Measurements from ENCODE around the gene CFL2. TPM values are rescaled to one million over a fixed set of nuclear protein-coding genes. Genes with fewer than 3 reads are reported as not detected.
"Not testable (repeated sequence)": the region's sequence is repeated elsewhere in the genome, so short reads cannot be mapped to it uniquely, and the experiment has no call there.

The CFL2 gene
- 57.5 TPM for polyA plus RNA-seq (2013, experiment 1 of 2)
- polyA plus RNA-seq (2013, experiment 2 of 2) = 73.5 TPM

DNA sequence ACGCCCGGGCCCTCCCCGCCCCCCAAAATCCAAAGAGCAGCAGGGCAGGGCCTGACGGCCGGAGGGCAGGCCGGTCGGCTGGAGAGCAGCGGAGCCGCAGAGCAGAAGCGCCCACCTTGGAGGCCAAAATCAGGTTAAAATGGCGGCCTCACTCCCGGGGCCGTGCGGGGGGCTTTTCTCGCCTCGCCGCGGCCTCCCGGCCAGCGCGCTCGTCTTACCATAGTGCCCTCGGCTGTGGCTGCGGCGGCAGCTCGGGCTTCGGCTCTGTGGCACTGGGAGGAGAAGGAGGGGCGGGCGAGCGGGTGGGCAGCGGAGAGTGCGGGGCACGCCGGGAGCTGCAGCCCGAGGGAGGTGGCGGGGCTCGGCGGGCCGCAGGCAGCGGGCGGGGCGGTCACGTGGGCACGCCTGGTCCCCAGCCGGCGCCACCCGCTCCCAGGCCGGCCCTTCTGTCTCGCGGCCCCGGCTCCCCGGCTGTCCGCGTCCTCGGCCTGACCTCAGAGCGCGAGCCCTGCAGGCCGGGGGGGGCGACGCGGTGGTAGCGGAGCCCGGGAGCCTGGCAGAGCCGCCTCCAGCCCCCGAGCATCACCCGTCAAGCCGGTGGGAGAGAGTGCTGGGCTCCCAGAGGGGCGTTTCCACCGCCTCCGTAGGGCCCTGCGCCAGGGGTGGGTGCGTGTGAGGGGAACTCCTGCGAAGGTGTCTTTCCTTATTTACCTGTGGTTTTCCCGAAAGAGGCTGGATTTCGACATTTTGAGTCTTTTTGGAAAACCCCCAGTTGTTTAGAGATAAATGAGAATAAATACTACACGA lies at the start of gene CFL2:
CFL2 (minus strand) TSS at position 274 of the 807 bp plus-strand sequence; CDS start at position 221, 53 bp downstream.
- Histone ChIP-seq H3K9me3 (ENCODE audit: control insufficient read depth, low read length) (no peaks in the 10 kb centered on the region), H3K4me1 (ENCODE audit: control insufficient read depth, insufficient read depth, low read length, poor library complexity, severe bottlenecking) (peaks cover 8% of the 10 kb centered on the region), H3K4me3 (ENCODE audit: extremely low read depth, insufficient read depth, low read length, poor library complexity, severe bottlenecking) (peak within 1 kb of the TSS; percentile 76), H3K27ac (ENCODE audit: low read depth, low read length, severe bottlenecking) (peak within 1 kb of the TSS; percentile 82), H3K36me3 (ENCODE audit: control insufficient read depth, insufficient read depth, low read length) (peaks cover 24% of the 10 kb centered on the region)
- WGBS, 2 experiments (ENCODE audit: insufficient coverage in 2 of 2) = 1% methylated on average over 43 to 65 of the region's 76 CpGs

- no peak overlapping the region for H3K4me3 ChIP-seq (ENCODE audit: extremely low read depth, insufficient read depth, low read length, poor library complexity, severe bottlenecking)
- H3K9me3 ChIP-seq (ENCODE audit: control insufficient read depth, low read length) = no peaks in the 10 kb centered on the region
- no peak overlapping the region for H3K27ac ChIP-seq (ENCODE audit: low read depth, low read length, severe bottlenecking)
- WGBS, 2 experiments (ENCODE audit: insufficient coverage in 2 of 2) = 100% methylated on average over 1 to 2 of the region's 2 CpGs
- H3K36me3 ChIP-seq (ENCODE audit: control insufficient read depth, insufficient read depth, low read length) = peaks cover 32% of the 10 kb centered on the region
- H3K4me1 ChIP-seq (ENCODE audit: control insufficient read depth, insufficient read depth, low read length, poor library complexity, severe bottlenecking) = no peaks in the 10 kb centered on the region
These were observed 40.8 kb upstream of the CFL2 start for GRCh38 chr14:34755215-34755614.

DNA sequence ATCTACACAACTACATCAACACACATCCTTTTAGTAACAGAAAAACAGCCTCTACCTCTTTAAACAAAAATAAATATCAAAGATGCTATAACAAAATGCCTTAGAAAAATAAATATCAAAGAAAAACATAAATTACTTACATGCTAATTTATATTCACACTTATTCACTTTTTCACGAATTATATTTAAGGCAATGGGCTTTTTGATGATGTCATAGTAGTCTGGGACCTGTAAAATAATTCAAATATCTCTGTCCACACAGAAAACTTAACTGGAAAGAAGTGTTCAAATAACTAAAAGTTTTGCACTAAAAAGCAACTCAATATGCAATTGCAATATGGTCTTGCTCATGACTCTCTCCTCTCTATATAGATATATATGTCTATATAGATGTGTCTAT lies 40.3 kb upstream of the CFL2 start:
- no peaks in the 10 kb centered on the region for H3K4me1 ChIP-seq (ENCODE audit: control insufficient read depth, insufficient read depth, low read length, poor library complexity, severe bottlenecking)
- no peaks in the 10 kb centered on the region for H3K9me3 ChIP-seq (ENCODE audit: control insufficient read depth, low read length)
- H3K36me3 ChIP-seq (ENCODE audit: control insufficient read depth, insufficient read depth, low read length) = peaks cover 27% of the 10 kb centered on the region
- WGBS, 2 experiments (ENCODE audit: insufficient coverage in 2 of 2) = no CpG with 5 or more reads among the region's 1 CpG
- H3K4me3 ChIP-seq (ENCODE audit: extremely low read depth, insufficient read depth, low read length, poor library complexity, severe bottlenecking) = no peak overlapping the region
- no peak overlapping the region for H3K27ac ChIP-seq (ENCODE audit: low read depth, low read length, severe bottlenecking)

DNA sequence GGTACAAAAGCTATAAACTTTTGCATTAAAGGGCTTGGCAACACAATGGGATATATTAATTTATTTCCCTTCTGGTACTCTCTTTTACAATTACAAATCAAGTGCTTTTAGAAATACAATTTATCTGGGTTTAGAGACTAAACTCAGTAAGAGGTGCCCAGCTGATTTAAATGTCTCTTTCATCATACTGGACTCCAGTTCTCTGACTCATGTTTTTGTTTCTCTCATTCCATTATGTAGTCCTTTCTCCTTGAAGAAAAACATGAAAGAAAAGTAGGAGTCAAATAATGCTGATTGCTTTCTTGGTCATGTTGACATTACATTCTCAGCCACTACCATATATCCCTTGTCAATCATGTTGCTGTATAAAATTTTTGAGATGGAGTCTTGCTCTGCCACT lies 36.3 kb upstream of the CFL2 start:
- Histone ChIP-seq H3K27ac (ENCODE audit: low read depth, low read length, severe bottlenecking) (no peak overlapping the region), H3K4me3 (ENCODE audit: extremely low read depth, insufficient read depth, low read length, poor library complexity, severe bottlenecking) (no peak overlapping the region), H3K9me3 (ENCODE audit: control insufficient read depth, low read length) (no peaks in the 10 kb centered on the region), H3K4me1 (ENCODE audit: control insufficient read depth, insufficient read depth, low read length, poor library complexity, severe bottlenecking) (no peaks in the 10 kb centered on the region), H3K36me3 (ENCODE audit: control insufficient read depth, insufficient read depth, low read length) (peaks cover 11% of the 10 kb centered on the region)

DNA sequence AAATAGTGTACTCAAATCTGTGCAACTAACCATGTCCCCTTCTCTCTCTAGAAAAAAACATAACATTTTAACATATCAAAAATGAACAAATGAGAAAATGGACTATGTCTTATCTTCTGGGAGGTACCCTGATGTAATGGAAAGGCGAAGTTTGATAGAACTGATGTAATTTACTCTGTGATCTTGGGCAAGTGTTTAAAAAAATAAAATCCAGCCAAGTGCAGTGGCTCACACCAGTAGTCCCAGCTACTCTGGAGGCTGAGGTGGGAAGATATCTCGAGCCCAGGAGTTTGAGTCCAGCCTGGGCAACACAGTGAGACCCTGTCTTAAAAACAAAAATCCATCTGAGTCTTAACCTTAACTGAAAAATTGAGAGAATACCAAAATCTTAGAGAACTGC lies 35.8 kb upstream of the CFL2 start:
- no peaks in the 10 kb centered on the region for H3K9me3 ChIP-seq (ENCODE audit: control insufficient read depth, low read length)
- H3K27ac ChIP-seq (ENCODE audit: low read depth, low read length, severe bottlenecking) = no peak overlapping the region
- no peaks in the 10 kb centered on the region for H3K4me1 ChIP-seq (ENCODE audit: control insufficient read depth, insufficient read depth, low read length, poor library complexity, severe bottlenecking)
- peaks cover 11% of the 10 kb centered on the region for H3K36me3 ChIP-seq (ENCODE audit: control insufficient read depth, insufficient read depth, low read length)
- 73 to 100% methylated on average over 2 of the region's 2 CpGs for WGBS, 2 experiments (ENCODE audit: insufficient coverage in 2 of 2)
- H3K4me3 ChIP-seq (ENCODE audit: extremely low read depth, insufficient read depth, low read length, poor library complexity, severe bottlenecking) = no peak overlapping the region

DNA sequence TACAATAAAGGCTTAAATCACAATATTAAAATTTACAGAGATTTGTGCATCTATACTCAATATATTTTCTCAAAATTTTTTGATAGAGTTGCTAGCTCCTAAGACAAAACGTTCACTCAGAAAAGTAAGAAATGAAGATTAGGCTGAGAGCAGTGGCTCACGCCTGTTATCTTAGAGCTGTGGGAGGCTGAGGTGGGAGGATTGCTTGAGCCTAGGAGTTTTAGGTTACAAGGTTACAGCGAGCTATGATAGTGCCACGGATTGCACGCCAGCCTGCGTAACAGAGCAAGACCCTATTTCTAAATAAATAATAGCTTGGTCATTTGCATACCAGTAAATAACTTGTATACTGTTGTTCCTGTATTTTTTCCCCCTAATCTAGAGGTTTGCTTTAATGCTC lies 35.0 kb upstream of the CFL2 start:
- Histone ChIP-seq H3K4me1 (ENCODE audit: control insufficient read depth, insufficient read depth, low read length, poor library complexity, severe bottlenecking) (no peaks in the 10 kb centered on the region), H3K27ac (ENCODE audit: low read depth, low read length, severe bottlenecking) (no peak overlapping the region), H3K36me3 (ENCODE audit: control insufficient read depth, insufficient read depth, low read length) (peaks cover 11% of the 10 kb centered on the region), H3K9me3 (ENCODE audit: control insufficient read depth, low read length) (no peaks in the 10 kb centered on the region), H3K4me3 (ENCODE audit: extremely low read depth, insufficient read depth, low read length, poor library complexity, severe bottlenecking) (no peak overlapping the region)
- WGBS, 2 experiments (ENCODE audit: insufficient coverage in 2 of 2) = 74 to 100% methylated on average over 2 of the region's 6 CpGs

DNA sequence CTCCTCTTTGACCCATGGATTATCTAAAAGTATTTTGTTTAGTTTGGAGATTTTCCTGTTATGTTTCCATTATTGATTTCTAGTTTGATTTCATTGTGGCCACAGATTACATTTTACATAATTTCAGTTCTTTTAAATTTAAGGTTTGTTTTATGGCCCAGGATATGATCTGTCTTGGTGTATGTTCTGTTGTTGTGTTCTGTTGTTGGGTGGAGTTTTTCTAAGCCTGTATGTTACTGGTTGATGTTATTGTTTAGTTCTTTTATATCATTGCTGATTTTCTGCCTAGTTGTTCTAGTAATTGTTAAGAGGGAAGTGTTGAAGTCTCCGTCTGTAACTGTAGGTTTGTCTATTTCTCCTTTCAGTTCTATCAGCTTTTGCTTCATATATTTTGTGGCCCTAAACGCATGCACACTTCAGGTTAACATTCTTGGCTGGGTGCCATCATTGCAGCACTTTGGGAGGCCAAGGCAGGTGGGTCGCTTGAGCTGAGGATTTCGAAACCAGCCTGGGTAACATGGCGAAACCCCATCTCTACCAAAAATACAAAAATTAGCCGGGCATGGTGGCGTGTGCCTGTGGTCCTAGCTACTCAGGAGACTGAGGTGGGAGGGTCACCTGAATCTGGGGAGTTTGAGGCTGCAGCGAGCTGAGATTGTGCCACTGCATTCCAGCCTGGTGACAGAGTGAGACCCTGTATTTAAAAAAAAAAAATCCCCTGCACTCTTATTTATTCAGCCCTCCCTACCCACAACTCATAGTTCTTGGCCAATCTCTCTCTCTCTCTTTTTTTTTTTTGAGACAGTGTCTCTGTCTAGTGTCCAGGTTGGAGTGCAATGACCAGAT lies 28.1 kb upstream of the CFL2 start:
- WGBS, 2 experiments (ENCODE audit: insufficient coverage in 2 of 2) = 86 to 93% methylated on average over 5 to 8 of the region's 8 CpGs
- Histone ChIP-seq H3K9me3 (ENCODE audit: control insufficient read depth, low read length) (no peaks in the 10 kb centered on the region), H3K36me3 (ENCODE audit: control insufficient read depth, insufficient read depth, low read length) (no peaks in the 10 kb centered on the region), H3K4me3 (ENCODE audit: extremely low read depth, insufficient read depth, low read length, poor library complexity, severe bottlenecking) (no peak overlapping the region), H3K27ac (ENCODE audit: low read depth, low read length, severe bottlenecking) (no peak overlapping the region), H3K4me1 (ENCODE audit: control insufficient read depth, insufficient read depth, low read length, poor library complexity, severe bottlenecking) (no peaks in the 10 kb centered on the region)

DNA sequence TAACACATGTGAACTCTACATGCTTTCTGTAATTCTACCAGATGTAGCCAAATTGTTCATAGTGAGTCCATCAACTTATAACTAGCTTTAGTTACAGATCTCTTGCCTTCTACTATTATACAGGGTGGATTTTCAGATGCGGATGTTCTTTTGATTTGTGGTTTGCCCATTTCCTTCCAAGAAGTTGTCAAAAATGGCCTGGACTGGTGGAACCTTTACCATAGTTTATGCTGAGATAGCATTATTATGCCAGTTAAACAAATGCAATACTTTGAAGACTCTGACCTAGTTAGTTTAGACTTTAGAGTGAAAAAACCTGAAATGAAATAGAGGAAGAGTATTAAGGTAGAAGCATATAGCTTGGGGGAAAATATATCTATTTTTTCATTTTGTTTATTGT lies 27.4 kb upstream of the CFL2 start:
- Histone ChIP-seq H3K4me1 (ENCODE audit: control insufficient read depth, insufficient read depth, low read length, poor library complexity, severe bottlenecking) (no peaks in the 10 kb centered on the region), H3K4me3 (ENCODE audit: extremely low read depth, insufficient read depth, low read length, poor library complexity, severe bottlenecking) (no peak overlapping the region), H3K27ac (ENCODE audit: low read depth, low read length, severe bottlenecking) (no peak overlapping the region), H3K36me3 (ENCODE audit: control insufficient read depth, insufficient read depth, low read length) (no peaks in the 10 kb centered on the region), H3K9me3 (ENCODE audit: control insufficient read depth, low read length) (no peaks in the 10 kb centered on the region)
- WGBS, 2 experiments (ENCODE audit: insufficient coverage in 2 of 2) = no CpG with 5 or more reads among the region's 1 CpG

DNA sequence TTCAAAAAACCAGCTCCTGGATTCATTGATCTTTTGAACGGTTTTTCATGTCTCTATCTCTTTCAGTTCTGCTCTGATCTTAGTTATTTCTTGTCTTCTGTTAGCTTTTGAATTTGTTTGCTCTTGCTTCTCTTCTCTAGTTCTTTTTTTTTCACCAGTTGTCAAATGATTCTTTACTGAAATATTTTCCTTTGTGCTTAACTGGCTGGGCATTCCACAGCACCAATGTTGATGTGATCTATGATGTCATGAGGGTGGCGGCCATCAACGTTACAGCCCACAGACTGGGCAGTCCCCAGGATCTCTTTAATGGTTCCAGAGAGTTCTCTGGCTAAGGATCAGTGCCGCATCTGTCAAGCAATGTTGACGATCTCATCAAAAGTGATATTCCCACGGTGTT lies 25.7 kb upstream of the CFL2 start:
- H3K9me3 ChIP-seq (ENCODE audit: control insufficient read depth, low read length); H3K27ac ChIP-seq (ENCODE audit: low read depth, low read length, severe bottlenecking); H3K4me1 ChIP-seq (ENCODE audit: control insufficient read depth, insufficient read depth, low read length, poor library complexity, severe bottlenecking); H3K36me3 ChIP-seq (ENCODE audit: control insufficient read depth, insufficient read depth, low read length); H3K4me3 ChIP-seq (ENCODE audit: extremely low read depth, insufficient read depth, low read length, poor library complexity, severe bottlenecking): not testable (repeated sequence)
- 89 to 93% methylated on average over 3 to 5 of the region's 6 CpGs for WGBS, 2 experiments (ENCODE audit: insufficient coverage in 2 of 2)

DNA sequence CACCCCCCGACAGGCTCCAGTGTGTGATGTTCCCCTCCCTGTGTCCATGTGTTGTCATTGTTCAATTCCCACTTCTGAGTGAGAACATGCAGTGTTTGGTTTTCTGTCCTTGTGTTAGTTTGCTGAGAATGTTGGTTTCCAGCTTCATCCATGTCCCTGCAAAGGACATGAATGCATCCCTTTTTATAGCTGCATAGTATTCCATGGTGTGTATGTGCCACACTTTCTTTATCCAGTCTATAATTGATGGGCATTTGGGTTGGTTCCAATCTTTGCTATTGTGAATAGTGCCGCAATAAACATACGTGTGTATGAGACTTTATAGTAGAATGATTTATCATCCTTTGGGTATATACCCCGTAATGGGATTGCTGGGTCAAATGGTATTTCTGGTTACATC lies 22.7 kb upstream of the CFL2 start:
- H3K4me1 ChIP-seq (ENCODE audit: control insufficient read depth, insufficient read depth, low read length, poor library complexity, severe bottlenecking); H3K9me3 ChIP-seq (ENCODE audit: control insufficient read depth, low read length); H3K27ac ChIP-seq (ENCODE audit: low read depth, low read length, severe bottlenecking); H3K4me3 ChIP-seq (ENCODE audit: extremely low read depth, insufficient read depth, low read length, poor library complexity, severe bottlenecking); H3K36me3 ChIP-seq (ENCODE audit: control insufficient read depth, insufficient read depth, low read length): not testable (repeated sequence)
- 90% methylated on average over 1 of the region's 4 CpGs; no CpG with 5 or more reads in 1 of the 2 experiments for WGBS, 2 experiments (ENCODE audit: insufficient coverage in 2 of 2)

DNA sequence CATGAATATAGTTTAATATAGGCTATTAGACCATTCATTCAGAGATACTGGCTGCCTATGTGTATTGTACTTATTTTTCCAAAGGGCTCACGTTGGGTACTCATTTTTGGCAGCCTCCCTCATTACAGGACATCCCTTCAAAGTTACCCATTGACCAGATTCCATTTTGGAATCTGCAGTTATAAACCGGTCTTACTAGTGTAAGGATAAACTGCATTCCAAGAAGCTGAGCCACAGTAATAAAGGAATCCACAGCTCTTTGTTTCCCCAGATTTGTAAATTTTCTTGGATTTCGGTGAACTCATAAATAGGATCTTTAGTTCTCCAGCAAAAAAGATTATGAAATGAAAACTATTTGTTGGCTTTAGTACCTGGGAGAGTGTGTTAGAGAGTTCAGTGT lies 18.9 kb upstream of the CFL2 start:
- Histone ChIP-seq H3K9me3 (ENCODE audit: control insufficient read depth, low read length) (no peaks in the 10 kb centered on the region), H3K4me3 (ENCODE audit: extremely low read depth, insufficient read depth, low read length, poor library complexity, severe bottlenecking) (no peak overlapping the region), H3K36me3 (ENCODE audit: control insufficient read depth, insufficient read depth, low read length) (no peaks in the 10 kb centered on the region), H3K4me1 (ENCODE audit: control insufficient read depth, insufficient read depth, low read length, poor library complexity, severe bottlenecking) (no peaks in the 10 kb centered on the region), H3K27ac (ENCODE audit: low read depth, low read length, severe bottlenecking) (no peak overlapping the region)
- WGBS, 2 experiments (ENCODE audit: insufficient coverage in 2 of 2) = 40 to 94% methylated on average over 1 to 2 of the region's 3 CpGs
